MM.1S (cell line): ENCODE measurements around the gene PGAM2.

Source experiments
- CTCF ChIP-seq: fragments of 300-600 bp; sonication (generic); IDR thresholded peaks from 2 replicates; pipeline ENCODE4 v1.5.1; 2016; ENCODE audit warnings: antibody characterized with exemption, low read length, mixed read lengths
- EZH2phosphoT487 ChIP-seq: fragments of 300-600 bp; sonication (generic); IDR thresholded peaks from 2 replicates; pipeline ENCODE4 v1.6.1; 2018; ENCODE audit warnings: antibody characterized with exemption, low read length

GRCh38 chr7:44063894-44064651 lies 1.3 kb downstream of the PGAM2 start:
- TF ChIP-seq CTCF (no peak), EZH2phosphoT487 (no peak)
